K562 (cell line): ENCODE results near the gene ZDHHC11.
A peak's percentile ranks its signal among the peaks of the same experiment; 100 is the strongest.

ENCODE experiments used
- CBX8 ChIP-seq: fragments of 200-600 bp; sonication (generic); IDR thresholded peaks from 2 replicates; pipeline ENCODE4 v1.6.1; 2012; ENCODE audit warnings: borderline replicate concordance, mixed run types, low read depth, mild to moderate bottlenecking, moderate library complexity, mixed read lengths, low read length, control low read depth, inconsistent platforms; ENCODE audit not compliant: poor library complexity, severe bottlenecking; ENCODE audit errors: extremely low read depth
- CHD1 ChIP-seq: fragments of 200-600 bp; sonication (generic); IDR thresholded peaks from one replicate; pipeline ENCODE4 v1.6.1; 2012; ENCODE audit warnings: mild to moderate bottlenecking, moderate library complexity, low read length, inconsistent platforms
- EP300 ChIP-seq: IDR thresholded peaks from 2 replicates; pipeline ENCODE4 v1.6.1; 2012; ENCODE audit warnings: low read length, improper control_type of control experiment
- ETV5 ChIP-seq: sonication (generic); formaldehyde crosslinking; IDR thresholded peaks from 2 replicates; pipeline ENCODE4 v1.4.0; 2020; ENCODE audit warnings: low read depth, mild to moderate bottlenecking, missing genetic modification reagents
- HNRNPH1 ChIP-seq: fragments of 200-400 bp; formaldehyde crosslinking; optimal IDR thresholded peaks from 2 replicates; pipeline ENCODE3; 2017; ENCODE audit warnings: low read depth, mild to moderate bottlenecking, low read length, moderate library complexity
- LEF1 ChIP-seq: fragments of 450-650 bp; IDR thresholded peaks from 2 replicates; pipeline ENCODE4 v1.6.1; 2016; ENCODE audit warnings: mild to moderate bottlenecking
- MTA2 ChIP-seq: fragments of 450-650 bp; IDR thresholded peaks from 2 replicates; pipeline ENCODE4 v1.6.1; 2016; ENCODE audit warnings: low read depth
- MYBL2 ChIP-seq, 2 experiments: fragments of 450-650 bp in 1 of 2; sonication (generic) in 1 of 2; formaldehyde crosslinking in 1 of 2; IDR thresholded peaks; 2 replicates each; pipeline versions ENCODE4 v1.6.1 to v1.8.1; 2017 to 2022; ENCODE audit warnings: borderline replicate concordance in 1 of 2, inconsistent platforms in 1 of 2, low read depth in 1 of 2, mild to moderate bottlenecking in 1 of 2, missing genetic modification reagents in 1 of 2, moderate library complexity in 1 of 2
- PHB2 ChIP-seq: fragments of 450-650 bp; IDR thresholded peaks from 2 replicates; pipeline ENCODE4 v1.6.1; 2017; ENCODE audit warnings: low read depth
- RBBP5 ChIP-seq: fragments of 200-600 bp; sonication (generic); IDR thresholded peaks from 2 replicates; pipeline ENCODE4 v1.6.1; 2012; ENCODE audit warnings: borderline replicate concordance, mild to moderate bottlenecking, low read length, control low read depth, inconsistent platforms; ENCODE audit not compliant: insufficient read depth, poor library complexity, severe bottlenecking
- ZC3H4 ChIP-seq: sonication (generic); formaldehyde crosslinking; IDR thresholded peaks from 2 replicates; pipeline ENCODE4 v1.9.0; 2021; ENCODE audit warnings: missing genetic modification reagents, borderline replicate concordance
- ZNF184 ChIP-seq: sonication (generic); formaldehyde crosslinking; IDR thresholded peaks from 2 replicates; pipeline ENCODE4 v1.5.0; 2020; ENCODE audit warnings: missing genetic modification reagents
- TF ChIP-seq, protein P1 (sequence below): fragments of 250-450 bp; sonication (Bioruptor Pico); IDR thresholded peaks from 2 replicates; pipeline ENCODE4 v1.8.0; 2021; ENCODE audit warnings: mild to moderate bottlenecking, moderate library complexity
- TF ChIP-seq, protein P2 (sequence below), 2 experiments: fragments of 450-650 bp; conservative IDR thresholded peaks; 2 replicates each; pipeline ENCODE4 v1.6.1; 2017; ENCODE audit warnings: mild to moderate bottlenecking in 2 of 2, moderate library complexity in 2 of 2

DNA sequence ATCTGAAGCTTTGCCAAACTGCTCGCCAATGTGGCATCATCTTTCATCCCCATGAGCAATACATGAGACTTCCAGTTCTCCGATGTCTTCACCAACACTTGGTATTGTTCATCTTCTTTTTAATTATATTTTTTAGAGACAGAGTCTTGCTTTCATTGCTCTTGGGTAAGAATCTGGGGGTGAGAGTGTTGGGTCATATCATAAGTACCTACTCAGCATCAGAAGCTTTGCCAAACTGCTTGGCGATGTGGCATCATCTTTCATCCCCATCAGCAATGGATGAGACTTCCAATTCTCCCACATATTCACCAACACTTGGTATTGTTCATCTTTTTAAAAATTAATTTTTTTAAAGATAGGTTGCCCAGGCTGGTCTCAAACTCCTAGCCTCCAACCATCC lies 35.3 kb downstream of the ZDHHC11 start:
- TF ChIP-seq ZC3H4 (CRISPR knock-in tag) (no peak), ZNF184 (CRISPR knock-in tag) (peak; percentile 67), PHB2 (no peak), MTA2 (no peak), ETV5 (CRISPR knock-in tag) (no peak), EP300 (no peak), HNRNPH1 (no peak), RBBP5 (no peak), LEF1 (no peak), MYBL2 (IDR thresholded peaks at IDR 0.05; ENCODE audit: low read depth) (no peak), MYBL2 (CRISPR knock-in tag; IDR thresholded peaks at IDR 0.05; ENCODE audit: borderline replicate concordance) (no peak), CBX8 (no peak), CHD1 (no peak)
- TF ChIP-seq, protein P1, sequence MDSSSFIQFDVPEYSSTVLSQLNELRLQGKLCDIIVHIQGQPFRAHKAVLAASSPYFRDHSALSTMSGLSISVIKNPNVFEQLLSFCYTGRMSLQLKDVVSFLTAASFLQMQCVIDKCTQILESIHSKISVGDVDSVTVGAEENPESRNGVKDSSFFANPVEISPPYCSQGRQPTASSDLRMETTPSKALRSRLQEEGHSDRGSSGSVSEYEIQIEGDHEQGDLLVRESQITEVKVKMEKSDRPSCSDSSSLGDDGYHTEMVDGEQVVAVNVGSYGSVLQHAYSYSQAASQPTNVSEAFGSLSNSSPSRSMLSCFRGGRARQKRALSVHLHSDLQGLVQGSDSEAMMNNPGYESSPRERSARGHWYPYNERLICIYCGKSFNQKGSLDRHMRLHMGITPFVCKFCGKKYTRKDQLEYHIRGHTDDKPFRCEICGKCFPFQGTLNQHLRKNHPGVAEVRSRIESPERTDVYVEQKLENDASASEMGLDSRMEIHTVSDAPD (CRISPR knock-in tag): no peak
- TF ChIP-seq, protein P2, sequence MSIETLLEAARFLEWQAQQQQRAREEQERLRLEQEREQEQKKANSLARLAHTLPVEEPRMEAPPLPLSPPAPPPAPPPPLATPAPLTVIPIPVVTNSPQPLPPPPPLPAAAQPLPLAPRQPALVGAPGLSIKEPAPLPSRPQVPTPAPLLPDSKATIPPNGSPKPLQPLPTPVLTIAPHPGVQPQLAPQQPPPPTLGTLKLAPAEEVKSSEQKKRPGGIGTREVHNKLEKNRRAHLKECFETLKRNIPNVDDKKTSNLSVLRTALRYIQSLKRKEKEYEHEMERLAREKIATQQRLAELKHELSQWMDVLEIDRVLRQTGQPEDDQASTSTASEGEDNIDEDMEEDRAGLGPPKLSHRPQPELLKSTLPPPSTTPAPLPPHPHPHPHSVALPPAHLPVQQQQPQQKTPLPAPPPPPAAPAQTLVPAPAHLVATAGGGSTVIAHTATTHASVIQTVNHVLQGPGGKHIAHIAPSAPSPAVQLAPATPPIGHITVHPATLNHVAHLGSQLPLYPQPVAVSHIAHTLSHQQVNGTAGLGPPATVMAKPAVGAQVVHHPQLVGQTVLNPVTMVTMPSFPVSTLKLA (conservative IDR thresholded peaks at IDR 0.05): no peak
